Coronary artery (tissue), 2 donors: Measurements from ENCODE around the gene NUP88.

Experiments
- DNase-seq: peaks from one replicate; pipeline ENCODE4 v3.0.0-alpha.2; 2017; ENCODE audit warnings: low spot score
- H3K27ac ChIP-seq, 2 donors: fragments of 200-600 bp; sonication (generic); one replicate each; pipeline ENCODE4 v1.5.1; 2016 to 2019
- H3K4me3 ChIP-seq: fragments of 200-600 bp; sonication (generic); 2 replicates; pipeline ENCODE4 v1.5.1; 2016; ENCODE audit warnings: mild to moderate bottlenecking, moderate library complexity
- TF ChIP-seq, protein P1 (sequence below): fragments of 200-600 bp; sonication (generic); IDR thresholded peaks from one replicate; pipeline ENCODE4 v1.5.1; 2019; ENCODE audit warnings: antibody characterized with exemption

NUP88 gene

DNA sequence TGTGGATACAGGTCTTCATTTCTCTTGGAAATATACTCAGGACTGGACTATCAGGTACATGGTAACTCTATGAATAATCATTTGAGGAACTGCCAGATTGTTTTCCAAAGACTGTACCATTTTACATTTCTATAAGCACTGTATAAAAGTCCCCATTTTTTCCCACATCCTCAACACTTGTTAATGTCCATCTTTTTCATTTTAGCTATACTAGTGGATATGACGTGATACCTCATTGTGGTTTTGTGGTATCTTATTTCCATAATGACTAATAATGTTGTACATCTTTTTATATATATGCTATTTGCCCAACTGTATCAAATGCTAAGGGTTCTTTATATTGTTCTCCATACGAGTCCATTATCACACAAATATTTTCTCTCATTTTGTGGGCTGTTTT is 22.9 kb downstream of the NUP88 start:
- Histone ChIP-seq H3K27ac (no peak overlapping the region), H3K4me3 (no peak overlapping the region)
- TF ChIP-seq, protein P1, sequence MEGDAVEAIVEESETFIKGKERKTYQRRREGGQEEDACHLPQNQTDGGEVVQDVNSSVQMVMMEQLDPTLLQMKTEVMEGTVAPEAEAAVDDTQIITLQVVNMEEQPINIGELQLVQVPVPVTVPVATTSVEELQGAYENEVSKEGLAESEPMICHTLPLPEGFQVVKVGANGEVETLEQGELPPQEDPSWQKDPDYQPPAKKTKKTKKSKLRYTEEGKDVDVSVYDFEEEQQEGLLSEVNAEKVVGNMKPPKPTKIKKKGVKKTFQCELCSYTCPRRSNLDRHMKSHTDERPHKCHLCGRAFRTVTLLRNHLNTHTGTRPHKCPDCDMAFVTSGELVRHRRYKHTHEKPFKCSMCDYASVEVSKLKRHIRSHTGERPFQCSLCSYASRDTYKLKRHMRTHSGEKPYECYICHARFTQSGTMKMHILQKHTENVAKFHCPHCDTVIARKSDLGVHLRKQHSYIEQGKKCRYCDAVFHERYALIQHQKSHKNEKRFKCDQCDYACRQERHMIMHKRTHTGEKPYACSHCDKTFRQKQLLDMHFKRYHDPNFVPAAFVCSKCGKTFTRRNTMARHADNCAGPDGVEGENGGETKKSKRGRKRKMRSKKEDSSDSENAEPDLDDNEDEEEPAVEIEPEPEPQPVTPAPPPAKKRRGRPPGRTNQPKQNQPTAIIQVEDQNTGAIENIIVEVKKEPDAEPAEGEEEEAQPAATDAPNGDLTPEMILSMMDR: no peak
- no peak for DNase-seq

DNA sequence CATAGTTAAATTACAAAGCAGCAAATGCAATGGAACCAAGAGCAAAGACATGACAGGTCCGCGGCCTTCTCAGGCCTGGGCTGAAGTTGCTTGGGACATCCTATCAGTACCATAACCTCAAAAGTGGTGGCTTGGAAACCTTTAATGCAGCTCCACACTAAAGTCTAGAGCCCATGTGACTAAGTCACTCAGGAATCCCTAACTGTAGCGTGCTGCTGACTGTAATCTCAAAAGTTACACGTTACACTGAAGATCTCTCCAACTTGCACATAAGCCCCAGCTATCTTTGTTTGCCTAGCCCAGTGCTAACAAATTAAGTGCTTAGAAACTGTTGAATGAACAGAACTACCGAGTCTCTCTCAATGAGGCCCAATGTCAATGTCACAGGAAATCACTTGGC is 27.8 kb downstream of the NUP88 start:
- no peak overlapping the region for H3K27ac ChIP-seq
- DNase-seq: no peak
- TF ChIP-seq, protein P1: no peak
- no peak overlapping the region for H3K4me3 ChIP-seq

DNA sequence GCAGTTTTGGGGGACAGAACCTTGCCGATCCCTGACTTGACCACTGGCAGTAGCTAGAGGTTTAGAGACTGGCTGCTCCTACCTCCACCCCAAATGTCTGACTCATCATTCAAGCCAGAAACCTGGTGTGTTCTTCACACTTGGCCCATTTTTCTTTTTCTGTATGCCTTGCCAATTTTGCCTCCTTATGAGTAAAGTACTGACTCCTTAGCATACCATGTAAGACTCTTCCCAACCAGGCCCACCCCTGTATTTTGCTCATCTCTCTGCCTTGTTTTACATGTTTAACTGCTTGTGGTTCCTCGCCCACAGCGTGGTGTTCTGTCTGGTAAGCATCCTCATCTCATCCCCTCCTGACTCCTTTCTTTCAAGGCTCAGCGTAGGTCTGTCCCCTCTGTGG is 37.9 kb downstream of the NUP88 start:
- DNase-seq: no peak
- TF ChIP-seq, protein P1: no peak
- peak overlapping the region in 1 of 2 donors; percentile 1 for H3K27ac ChIP-seq
- H3K4me3 ChIP-seq: no peak overlapping the region

DNA sequence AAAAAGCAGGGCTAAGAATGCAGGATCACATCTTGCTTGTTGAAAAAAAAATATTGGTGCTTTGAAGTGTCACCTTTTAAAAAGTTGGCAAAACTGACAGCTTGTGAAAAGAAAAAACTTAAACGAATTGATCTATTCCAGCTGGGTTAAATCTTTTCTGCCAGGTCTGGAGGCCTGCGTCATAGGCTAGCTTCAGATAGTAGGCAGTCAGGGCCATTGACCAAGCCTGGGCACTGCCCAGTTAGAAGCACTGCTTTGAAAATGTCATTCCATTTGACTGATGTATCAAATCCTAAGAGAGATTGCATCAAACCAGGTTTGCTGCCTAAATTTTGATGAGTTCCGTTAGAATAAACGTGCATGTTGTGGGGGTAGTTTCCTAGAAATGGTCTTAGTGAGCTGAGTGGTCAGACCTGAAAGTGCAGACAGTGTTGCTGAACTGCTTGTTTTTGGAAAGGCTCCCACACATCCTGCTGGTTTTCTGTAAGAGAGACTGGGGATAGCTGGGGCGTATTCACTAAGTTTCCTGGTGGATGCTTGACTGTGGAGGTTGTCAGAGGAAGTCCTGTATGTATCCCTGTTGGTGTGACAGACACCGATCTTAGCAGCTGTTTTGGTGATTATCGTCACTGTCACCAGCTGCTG is 38.8 kb downstream of the NUP88 start:
- TF ChIP-seq, protein P1: no peak
- DNase-seq: no peak
- no peak overlapping the region for H3K4me3 ChIP-seq
- no peak overlapping the region for H3K27ac ChIP-seq

DNA sequence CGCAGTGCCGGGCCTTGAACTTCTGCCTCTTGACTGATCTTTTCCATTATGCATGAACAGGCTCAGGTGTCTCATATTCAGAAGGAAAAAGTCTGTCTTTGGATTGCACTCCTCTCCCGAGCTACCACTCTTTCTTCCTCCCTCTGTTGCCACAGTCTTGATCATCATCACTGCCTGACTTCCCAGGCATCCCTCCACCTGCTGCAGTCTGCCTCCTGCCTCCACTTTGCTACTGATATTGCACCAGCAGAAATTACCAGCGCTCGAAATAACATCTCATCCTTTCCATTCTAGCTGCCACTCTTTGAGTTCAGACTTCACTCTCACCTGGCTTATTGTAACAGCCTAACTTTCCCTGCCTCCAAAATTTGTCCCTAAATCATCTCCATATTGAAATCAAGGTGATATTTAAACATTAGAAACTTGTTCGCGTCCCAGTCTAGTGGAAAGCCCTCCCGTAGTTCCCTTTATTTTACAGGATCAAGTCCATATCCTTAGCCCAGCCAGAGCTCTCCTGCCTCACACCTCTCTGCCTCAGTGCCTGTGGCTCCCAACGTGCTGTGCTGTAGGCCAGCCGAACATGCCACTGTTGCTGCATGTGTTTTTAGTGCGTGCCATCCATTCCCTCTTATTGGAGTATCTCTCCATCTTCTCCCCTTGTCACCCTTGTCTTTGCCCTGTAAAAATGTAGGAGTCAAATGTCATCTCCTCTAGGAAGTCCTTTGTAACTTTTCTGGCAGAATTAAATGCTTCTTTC is 39.9 kb downstream of the NUP88 start:
- Histone ChIP-seq H3K27ac (no peak overlapping the region), H3K4me3 (no peak overlapping the region)
- no peak for DNase-seq
- TF ChIP-seq, protein P1: no peak

DNA sequence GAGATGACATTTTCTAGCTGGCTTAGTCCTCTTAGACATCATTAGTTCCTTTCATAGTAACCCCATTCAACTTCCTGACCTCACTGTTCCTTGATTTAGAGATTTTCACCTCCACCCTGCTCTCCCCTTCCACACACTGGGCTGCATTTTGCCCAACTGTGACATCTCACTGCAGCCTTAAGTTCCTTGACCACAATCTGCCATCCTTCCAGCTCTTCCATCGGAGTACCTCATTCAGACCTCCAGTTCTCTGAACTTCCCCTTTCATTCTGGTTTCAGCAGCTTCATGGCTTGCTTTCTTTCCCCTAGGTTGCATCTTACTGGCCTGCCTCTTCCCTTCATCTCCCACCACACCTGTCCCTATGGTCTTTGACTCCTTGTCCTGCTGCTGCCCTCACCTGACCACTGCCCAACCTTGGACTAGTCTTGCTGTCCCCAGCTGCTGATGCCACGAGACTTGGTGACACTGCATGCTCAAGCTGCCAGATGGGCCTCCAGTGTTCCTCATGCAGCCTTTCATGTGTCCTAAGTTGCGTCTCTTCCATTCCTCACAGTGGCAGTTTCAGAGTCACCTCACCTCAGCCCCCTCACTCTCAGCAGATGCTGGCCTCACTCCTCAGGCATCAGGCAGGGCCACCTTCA is 40.8 kb downstream of the NUP88 start:
- DNase-seq: no peak
- TF ChIP-seq, protein P1: no peak
- Histone ChIP-seq H3K27ac (no peak overlapping the region), H3K4me3 (no peak overlapping the region)

DNA sequence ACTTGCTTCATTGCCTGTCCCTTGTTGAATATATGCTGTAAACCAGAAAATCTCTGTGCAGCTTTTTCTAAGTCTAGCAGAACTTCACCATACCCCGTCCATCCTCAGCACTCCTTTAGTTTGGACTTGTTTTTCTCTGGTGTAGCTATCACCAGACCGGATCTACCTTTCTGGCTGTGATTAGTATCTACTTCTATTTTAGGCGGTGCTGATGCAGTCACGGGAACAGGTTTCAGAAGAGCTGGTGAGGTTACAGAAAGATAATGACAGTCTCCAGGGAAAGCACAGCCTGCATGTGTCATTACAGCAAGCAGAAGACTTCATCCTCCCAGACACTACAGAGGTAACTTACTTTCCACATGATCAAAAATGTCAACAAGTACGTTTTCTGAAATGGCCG is 46.4 kb downstream of the NUP88 start:
- TF ChIP-seq, protein P1: no peak

More for the DNA sequence above, 46.4 kb downstream of the NUP88 start:
- Histone ChIP-seq H3K27ac (no peak overlapping the region), H3K4me3 (no peak overlapping the region)
- no peak for DNase-seq
